ENCODE data around the gene ATR.
"Not testable (repeated sequence)": the region's sequence is repeated elsewhere in the genome, so short reads cannot be mapped to it uniquely, and the experiment has no call there.

The ATR gene

DNA sequence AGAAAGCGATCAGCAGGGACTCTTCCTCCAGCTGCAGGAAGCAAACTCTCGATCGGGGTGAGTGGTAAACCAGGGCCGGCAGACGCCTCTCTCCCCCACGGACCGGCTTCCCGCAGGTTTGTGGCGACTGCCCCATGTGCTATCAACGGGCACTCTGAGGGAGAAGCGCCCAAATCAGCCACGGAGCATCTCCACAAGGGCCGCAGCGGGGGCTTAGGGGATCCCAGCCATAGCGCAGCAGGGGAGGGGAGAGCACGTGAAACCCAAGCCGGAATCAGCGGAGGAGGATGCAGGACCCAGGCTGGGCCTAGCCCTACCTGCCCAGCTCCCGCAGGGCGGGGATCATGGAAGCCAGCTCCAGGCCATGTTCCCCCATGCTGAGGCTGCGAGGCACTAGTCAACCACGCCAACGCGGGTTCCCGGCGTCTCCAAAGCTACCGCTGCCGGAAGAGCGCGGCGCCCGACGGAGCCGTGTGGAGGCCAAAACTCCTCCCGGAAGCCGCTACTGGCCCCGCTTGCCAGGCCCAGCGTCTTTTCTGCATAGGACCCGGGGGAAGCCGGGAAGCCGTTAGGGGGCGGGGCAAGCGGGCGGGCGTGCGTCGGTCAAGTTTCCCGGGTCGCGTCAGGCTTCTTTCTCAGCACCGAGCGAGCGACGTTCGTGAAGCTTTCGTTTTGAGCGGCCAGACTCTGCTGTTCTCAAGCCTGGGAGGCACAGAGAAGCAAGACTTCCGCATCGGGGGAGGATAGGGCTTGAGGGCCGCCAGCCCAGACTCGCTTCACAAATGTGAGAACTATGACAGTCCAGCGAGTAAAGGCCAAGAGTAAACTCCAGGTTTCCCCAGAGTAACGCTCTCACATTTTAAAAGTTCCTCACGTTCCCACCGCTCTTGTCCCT lies at the start of gene ATR:
Gene ATR, minus strand, starts transcription at position 405 of the 895 bp plus-strand sequence. Its CDS starts 29 bp downstream, at position 376.
- intact Hi-C loops (cut with DNase I), result loop anchor here (1.0 to 5.0 kb wide), 3 partner anchors 18 to 422 kb away; partner anchors contain the start of genes PLS1, TRPC1 and U2SURP

DNA sequence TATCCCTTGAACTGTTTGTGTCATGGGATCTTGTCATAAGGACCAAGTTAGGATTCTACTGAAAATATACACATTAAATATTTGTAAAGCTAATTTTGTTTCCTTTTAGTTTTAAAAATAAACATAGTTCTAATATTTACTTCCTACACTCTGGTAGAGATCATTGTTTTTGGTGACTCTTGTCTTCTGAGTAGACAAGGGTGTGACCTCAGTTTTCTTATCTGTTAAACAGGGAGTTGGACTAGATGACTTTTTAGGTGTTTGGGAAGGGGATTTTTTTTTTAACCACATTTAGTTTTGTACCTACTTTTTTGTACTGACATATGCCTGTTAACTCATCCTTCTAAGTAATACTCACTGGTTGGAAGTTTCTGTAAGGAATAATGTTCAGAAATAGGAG lies 48.4 kb upstream of the ATR start:
- intact Hi-C loops (cut with DNase I), result no loop called here
- DNase-seq, result no peak

More for the DNA sequence above, at the start of gene ATR:
- DNase-seq, result peak; percentile 92 to 99 (median 96)

DNA sequence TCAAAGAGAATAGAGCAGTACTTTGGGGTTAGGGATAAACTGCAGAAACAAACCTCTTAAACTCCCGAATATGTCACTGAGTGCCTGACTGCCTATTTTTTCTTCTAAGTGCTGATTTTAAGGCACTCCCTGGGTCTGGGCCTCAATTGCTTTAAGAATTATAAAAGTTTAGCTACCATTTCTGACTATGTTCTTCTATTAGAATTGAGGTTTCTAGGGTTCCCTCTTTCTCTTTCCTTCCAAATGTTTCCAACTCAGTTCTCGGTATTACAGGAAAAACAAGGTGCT lies 46.6 kb upstream of the ATR start:
- DNase-seq, result no peak
- intact Hi-C loops (cut with DNase I), result no loop called here

DNA sequence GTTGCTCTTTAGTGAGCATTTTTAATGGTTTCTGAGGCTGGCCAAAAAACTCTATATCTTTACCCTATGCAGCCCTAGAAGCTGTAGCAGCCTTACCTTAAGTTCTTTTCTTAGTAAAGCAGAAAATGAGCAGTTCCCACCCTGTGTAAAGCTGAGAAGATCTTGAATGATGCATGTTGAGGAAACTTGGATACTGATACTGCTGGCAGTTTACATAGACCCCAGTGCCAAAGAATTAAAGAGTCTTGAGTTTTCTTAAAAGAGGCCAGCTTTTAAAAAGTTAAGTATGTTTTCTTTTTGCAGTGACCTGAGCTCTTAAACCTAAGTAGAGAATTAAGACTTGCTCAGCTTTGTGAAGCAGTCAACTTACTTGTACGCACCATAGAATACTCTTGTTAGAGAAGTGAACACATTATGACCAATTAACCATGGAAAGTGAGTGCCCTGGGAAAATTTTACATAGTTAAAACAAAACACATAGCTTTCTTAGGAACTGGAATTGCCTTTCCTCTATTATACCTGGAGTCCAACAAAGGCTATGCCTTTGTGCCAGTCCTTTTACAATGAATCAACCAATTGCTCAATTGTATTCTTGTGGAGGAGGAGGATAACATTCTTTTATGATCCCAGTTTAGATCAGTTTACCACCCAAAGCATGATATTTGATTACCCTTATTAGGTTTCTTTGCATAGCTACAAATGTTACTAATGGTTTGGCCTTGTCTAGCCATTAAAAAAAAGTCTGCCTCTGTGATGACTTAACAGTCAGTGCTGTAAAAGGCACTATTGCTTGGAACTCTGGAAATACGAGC lies 46.0 kb upstream of the ATR start:
- intact Hi-C loops (cut with DNase I), result no loop called here
- DNase-seq, result no peak

DNA sequence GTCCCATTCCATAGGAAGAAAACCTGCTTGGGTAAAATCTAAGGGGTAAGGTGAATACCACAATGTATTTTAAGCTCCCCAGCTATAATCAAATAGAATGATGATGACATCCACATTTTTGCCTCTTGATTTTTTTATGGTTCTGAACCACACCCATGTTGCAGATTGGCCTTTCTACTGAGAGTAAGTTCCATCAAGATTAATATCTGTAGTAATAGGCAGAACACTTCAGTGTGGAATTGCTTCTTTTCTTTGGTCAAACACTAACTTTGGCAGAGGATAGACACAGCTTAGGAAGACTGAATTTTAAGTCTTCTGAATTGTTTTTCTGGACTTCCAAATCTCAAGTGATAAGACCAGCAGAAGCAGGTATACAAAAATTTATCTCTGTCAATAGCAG lies 44.7 kb upstream of the ATR start:
- intact Hi-C loops (cut with DNase I), result no loop called here
- no peak for DNase-seq

DNA sequence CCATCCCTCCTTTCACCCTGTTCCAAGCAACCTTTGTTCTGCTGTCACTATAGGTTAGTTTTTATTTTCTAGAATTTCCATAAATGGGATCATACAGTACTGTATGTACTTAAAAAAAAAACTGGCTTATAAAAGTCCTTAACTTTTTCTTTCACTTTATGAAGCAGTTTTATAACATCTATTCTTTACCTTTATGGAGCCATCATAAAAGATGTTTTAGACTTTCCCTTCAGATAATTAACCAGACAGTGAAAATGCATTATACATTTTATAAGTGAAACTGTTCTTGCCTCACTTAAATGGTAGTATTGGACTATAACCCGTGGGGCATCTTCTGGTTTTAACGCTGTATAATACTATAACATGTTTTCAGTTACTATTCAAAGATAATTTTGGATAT lies 43.9 kb upstream of the ATR start:
- intact Hi-C loops (cut with DNase I), result no loop called here
- DNase-seq, result no peak

DNA sequence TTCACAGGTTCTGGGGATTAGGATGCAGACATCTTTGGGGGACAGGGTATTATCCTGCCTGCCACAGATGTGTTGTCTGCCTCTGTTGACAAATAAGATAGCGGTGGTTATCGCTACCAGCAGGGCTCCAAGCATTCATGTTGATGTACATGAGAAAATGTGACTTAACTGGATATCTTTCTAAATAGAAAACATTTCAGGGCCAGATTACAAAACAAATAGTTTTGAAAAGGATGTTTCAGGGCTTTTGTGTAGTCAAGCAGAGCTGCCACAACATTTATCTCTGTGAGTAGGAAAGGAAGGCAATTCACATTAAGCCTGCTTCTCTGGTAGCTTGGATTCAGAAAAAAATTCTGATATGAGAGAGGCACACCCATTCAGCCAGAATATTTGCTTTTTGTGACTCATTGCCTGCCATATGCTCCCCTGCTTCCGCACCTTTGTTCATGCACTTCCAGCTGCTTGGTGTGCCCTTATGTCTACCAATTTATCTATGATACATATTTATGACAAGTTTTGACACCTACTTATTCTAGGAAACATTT lies 40.5 kb upstream of the ATR start:
- peak in 1 of 10 donors; percentile 12 for DNase-seq
- intact Hi-C loops (cut with DNase I), result no loop called here

DNA sequence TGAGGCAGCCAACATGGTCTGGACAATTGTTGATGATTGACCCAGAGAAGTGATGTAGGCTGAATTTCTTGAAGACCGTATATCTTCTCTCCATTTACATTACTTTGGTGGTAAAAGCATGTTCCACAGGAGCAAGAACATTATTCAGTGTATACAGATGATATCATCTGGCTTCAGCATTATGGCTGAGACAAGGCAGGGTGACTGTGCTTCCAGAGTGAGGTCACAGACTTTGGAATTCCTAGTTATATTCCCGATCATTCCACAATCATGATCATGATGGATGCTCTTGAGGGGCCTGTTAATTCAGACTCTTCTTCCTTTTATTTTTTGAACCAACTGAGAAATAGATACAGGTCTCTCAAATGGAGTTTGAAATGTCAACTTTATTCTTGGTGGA lies 36.6 kb upstream of the ATR start:
- no peak for DNase-seq
- intact Hi-C loops (cut with DNase I), result no loop called here

DNA sequence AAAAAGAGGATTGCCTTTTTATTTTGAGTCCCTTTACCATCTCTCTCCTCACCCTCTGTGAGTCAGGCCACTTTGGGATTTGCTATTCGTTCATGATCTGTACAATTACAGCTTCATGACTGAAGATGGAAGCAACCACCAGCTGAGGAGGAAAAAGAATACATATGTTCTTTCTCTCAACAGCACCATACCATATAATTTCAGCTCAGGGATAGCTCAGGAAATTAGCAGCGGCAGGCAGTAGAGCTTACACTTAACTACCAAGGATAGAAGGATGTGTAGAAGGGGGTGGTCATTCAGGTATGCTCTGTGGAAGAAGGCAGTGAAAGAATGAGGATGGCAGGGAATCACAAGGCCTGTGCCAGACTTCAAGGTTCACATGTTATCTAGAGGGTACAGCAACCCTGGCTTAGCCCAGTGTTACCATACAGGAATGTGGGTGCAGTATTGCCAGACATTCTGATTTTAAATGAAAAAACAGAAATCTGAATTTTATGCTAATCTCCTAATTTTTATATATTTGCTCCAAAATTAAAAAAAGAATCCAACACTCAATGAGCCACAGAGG lies 35.6 kb upstream of the ATR start:
- DNase-seq, result no peak
- intact Hi-C loops (cut with DNase I), result no loop called here

DNA sequence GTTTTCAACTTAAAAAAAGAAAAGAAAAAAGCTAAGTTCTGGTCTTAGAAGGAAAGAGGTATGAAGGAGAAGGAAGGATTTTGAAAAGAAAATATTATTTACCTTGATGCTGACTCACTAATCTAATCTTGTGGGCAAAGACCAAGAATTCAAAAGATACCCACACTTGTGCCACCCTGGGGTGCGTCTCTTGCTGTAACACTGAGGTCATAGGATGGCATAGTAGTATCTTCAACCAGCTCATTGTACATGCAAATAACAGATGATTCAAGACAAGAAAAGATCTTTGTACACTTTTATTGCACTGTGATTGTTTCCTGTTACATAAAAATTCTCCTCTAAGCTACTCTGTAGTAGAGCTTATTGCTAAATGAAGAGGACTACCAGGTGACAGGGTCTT lies 35.0 kb upstream of the ATR start:
- DNase-seq, result no peak
- intact Hi-C loops (cut with DNase I), result no loop called here

DNA sequence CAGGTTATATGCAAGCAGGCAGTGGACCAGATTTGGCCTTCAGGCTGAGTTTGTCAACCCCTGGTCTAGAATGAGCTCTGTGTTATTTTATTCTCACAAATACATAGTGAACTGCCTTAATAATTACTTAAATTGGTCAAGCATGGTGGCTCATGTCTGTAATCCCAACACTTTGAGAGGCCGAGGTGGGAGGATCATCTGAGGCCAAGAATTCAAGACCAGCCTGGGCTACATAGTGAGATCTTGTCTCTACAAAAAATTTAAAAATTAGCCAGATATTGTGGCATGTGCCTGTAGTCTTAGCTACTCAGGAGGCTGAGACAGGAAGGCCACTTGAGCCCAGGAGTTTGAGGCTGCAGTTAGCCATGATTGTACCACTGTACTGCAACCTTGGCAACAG lies 32.7 kb upstream of the ATR start:
- intact Hi-C loops (cut with DNase I), result no loop called here
- no peak for DNase-seq

DNA sequence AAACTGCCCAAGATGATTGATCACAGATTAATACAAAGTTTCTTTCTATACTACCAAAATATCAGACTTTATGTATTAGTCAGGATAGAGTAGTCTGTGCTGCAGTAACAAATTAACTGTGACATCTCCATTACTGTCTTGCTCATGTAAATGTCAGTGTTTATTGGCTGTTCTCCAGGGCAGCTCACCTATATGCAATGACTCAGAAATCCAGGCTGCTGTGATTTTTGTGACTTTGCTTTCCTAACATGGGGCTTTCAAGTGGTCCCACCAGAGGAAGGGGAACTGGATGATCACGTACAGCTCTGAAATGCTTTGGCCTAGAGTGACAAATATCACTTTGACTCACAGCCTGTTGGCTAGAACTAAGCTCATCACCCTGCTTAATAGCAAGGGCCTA lies 30.6 kb upstream of the ATR start:
- intact Hi-C loops (cut with DNase I), result no loop called here

DNA sequence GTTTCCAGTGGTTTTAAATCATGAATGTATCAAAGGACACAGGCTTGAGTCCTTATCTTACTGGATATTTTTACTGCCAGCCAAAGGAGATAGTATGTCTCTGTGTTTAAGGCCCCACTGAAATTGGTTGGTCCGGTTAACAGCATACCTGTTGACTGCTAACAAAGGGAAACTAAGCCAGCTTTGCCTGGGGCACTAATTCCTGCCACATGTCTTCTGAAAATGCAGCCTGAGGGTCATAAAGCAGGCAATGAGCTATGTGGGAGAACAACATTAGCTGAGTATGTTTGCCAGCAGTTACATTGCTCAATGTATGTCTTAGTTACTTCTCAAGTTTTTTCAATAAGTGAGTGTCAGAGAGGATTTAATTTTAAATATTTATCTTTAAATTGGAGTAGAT lies 30.1 kb upstream of the ATR start:
- intact Hi-C loops (cut with DNase I), result no loop called here
- DNase-seq, result no peak

More for the DNA sequence above, 30.6 kb upstream of the ATR start:
- no peak for DNase-seq

DNA sequence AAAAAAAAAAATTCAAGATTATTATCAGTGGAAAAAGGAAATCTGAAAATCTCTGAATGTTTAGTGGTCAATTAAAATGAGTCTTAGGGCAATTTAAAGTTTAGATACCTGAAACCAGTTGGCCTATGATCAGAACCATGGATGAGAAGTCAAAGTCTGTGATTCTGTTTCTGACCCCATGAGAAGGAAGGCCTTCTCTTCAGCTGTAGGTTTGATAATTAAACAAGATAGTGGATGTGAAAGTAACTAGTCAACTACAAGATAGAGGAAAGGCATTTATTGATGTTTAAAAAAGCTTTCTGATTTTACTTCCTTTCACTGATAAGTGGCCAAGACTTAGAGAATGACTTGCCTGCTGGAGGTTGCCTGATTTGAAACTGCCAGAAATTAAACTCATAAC lies 26.4 kb upstream of the ATR start:
- no peak for DNase-seq
- intact Hi-C loops (cut with DNase I), result no loop called here

DNA sequence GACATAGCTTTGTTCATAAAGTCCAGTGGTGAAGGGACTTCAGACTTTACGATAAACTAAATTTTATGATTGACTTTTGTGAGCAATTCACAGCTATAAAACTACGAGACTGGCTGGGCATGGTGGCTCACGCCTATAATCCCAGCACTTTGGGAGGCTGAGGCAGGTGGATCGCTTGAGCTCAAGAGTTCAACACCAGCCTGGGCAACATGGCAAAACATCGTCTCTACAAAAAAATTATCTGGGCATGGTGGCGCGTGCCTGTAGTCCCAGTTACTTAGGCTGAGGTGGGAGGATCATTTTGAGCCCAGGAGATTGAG lies 24.8 kb upstream of the ATR start:
- intact Hi-C loops (cut with DNase I); DNase-seq: not testable (repeated sequence)

DNA sequence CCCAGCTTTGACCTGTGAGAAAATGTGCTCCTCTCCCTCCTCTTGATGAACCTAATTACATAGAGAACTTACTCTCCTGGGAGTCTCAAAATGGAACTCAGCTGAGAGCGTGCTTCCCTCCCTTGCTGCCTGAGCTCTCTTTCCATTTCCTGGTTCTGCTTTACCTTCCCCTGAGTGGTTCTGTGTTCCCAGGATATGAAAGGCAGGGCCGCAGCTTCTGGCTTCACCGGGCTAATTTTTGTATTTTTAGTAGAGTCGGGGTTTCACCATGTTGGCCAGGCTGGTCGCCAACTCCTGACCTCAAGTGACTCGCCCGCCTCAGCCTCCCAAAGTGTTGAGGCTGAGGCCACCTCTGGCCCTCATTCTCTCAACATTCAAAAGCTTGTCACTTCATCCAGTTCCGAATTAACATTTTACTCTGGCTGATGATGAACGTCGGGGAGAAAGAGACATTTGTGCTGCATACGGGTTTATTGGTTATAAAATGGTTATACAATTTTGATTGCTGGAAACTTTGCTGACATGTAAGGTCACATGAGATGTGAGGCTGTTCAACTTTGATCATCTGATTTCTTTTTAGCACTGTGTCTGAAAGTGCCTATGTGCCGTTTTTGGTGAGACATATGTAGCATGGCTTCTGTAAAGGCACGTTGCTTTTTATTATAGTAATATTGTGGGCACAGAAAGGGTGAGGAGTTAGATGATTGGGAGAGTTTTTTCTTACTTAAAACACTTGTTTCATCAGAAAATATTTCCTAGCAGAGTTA lies 24.3 kb upstream of the ATR start:
- intact Hi-C loops (cut with DNase I), result no loop called here
- no peak for DNase-seq

DNA sequence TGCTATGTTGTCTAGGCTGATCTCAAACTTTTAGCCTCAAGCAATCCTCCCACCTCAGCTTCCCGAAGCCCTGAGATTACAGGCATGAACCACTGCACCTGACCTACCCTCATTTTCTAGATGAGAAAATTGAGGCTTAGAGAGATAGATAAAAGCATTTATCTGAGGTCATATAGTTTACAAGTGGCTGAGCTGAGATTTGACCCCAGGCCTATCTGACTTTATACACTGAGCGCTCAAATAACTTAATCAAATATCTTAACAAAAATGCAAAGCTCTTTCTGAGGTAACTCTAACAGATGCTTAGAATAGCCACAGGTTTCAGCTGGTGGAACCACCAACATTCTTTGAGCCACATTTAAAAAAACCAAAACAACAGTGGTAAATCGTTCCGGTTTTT lies 23.2 kb upstream of the ATR start:
- DNase-seq, result no peak
- intact Hi-C loops (cut with DNase I), result no loop called here

DNA sequence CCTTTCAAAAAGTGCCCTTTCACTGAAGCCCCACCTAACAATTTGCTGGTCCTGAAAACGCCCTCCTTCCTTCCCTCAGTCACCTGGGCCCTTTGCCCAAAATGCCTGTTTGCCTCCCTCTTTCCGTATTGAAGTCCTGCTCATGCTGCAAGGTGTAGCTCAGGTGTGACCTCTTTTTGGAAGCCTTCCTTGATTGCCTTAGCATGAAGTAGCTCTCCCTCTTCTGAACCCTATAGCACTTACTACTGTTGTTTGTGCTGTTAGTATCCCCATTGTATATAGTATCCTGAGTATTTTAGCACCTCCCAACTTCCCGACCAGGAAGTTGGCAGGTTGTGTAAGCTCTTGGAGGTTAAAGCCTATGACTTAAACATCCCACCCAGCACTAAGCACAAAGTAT lies 19.4 kb upstream of the ATR start:
- no peak for DNase-seq
- intact Hi-C loops (cut with DNase I), result loop anchor here (5.0 kb wide), 1 partner anchor 124 kb away; the partner anchor contains the start of gene TRPC1

DNA sequence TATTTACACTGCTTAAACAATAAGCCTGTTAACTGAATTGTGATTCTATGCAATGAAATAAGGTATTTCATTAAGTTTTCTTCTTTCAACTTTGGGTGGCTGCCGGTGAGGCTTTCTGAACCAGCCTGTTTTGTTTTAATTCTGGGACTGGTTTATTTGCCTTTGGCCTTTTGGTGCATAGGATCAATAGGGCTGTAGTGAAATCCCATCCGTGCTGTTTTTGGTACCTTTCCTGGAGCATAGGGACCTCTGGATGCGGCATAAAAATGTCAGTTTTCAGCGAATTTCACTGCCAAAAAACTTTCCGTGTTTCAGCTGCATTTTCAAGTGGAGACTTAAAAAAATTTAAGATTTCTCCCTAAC lies 18.2 kb upstream of the ATR start:
- intact Hi-C loops (cut with DNase I), result loop anchor here (1.0 to 5.0 kb wide), 2 partner anchors 18 to 126 kb away; partner anchors contain the start of genes ATR and TRPC1
- no peak for DNase-seq

DNA sequence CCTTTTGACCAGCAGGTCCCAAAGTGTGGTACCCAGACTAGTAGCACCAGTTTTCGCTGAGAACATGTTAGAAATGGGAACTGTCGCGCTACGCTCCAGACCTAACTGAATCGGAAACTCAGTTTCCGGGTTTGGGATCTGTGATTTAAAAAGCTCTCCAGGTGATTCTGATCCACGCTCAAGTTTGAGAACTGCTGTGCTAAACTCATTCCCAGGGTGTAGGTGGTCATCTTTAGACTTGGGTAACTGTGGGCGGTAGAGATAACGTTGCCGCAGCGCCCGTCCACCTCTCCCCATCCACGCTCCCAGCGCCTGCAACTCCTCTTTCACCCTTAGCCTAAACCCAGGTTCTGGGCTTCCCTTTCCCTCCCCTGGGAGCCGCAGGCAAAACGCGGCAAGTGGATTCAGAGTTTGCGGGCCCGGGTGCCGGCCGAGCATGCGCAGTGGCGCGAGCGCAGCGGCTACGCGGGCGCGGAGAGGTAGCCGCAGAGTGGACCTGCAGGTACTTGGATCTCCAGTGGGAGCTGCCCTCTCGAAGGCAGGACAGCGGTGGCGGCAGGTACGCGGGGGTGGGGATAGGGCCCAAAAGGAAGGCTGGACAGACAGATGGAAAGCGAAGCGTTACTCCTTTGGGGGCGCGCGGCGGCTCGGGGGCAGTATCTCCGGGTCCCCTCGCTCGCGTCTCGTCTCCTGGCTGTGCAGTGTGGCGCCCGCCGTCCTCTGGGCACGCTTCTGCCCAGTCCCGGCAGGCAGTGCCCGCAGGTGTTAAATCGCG lies 17.6 kb upstream of the ATR start, which contains the start of gene PLS1:
Gene PLS1, plus strand, starts transcription at position 443 of the 775 bp plus-strand sequence. CDS start 67,845 bp downstream, outside the sequence.
- intact Hi-C loops (cut with DNase I), result loop anchor here (1.0 to 5.0 kb wide), 2 partner anchors 18 to 126 kb away; partner anchors contain the start of genes ATR and TRPC1

More for the DNA sequence above, 17.6 kb upstream of the ATR start, which contains the start of gene PLS1:
- DNase-seq, result peak; percentile 73 to 97 (median 80)

Data from posterior cingulate gyrus (tissue), 11 donors.